HCEC 1CT (cell line): ENCODE results near the gene OOEP.
A peak's percentile ranks its signal among the peaks of the same experiment; 100 is the strongest.

Experiments
- DNase-seq: peaks from one replicate; pipeline ENCODE4 v3.0.0-alpha.2; 2017

Gene OOEP

DNA sequence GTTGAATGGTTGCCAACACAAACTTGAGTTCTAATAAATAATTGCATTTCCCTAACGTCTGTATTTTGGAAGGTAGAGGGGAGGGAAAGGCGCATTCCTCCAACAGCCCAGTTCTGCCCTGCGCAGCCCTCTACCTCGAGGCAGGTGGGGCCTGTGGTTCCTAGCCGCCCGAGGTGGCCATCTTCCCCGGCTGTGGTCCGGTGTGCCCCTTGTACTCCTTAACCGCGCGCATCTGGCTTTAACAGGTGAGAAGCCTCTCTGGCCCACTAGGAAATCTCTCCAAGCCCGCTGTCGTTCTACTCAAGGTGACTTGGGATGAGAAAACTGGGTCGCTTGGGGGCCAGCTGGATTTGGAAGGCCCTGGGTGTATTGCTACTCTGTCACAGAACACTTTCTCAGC lies 5.6 kb downstream of the OOEP start:
- no peak for DNase-seq

DNA sequence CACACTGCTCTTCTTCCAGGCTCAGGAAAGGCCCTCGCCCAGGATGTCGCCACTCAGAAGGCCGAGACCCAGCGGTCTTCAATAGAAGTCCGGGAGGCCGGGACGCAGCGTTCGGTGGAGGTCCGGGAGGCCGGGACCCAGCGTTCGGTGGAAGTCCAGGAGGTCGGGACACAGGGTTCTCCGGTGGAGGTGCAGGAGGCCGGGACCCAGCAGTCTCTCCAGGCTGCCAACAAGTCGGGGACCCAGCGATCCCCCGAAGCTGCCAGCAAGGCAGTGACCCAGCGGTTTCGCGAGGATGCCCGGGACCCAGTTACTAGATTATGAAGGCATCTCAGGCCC lies 6.2 kb downstream of the OOEP start:
- no peak for DNase-seq

DNA sequence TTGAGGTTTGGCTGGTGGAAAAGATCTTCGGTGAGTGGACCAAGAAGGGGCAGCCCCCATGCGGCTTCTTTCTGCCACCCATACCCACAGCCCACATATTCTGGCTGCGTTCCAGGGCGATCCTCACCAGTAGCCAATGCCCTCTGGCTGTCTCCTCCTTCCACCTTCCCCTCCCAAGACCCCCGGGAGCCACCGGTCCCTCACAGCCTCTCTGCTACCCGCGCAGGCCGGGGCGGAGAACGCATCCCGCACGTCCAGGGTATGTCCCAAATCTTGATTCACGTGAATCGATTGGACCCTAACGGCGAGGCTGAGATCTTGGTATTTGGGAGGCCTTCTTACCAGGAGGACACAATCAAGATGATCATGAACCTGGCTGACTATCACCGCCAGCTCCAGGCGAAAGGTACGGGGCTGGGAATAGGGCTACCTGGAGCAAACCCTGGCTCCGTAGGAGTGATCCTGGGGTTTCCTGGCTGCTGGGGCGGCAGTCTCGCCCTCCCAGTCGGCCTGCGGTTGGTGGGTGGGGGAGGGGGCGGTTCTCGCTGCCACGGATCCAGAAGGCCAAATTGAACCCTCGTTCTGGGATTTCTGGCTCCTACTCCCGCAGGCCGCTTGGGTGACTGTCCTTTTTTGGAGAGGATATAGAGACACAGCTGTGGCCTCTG lies 6.7 kb downstream of the OOEP start:
- no peak for DNase-seq

DNA sequence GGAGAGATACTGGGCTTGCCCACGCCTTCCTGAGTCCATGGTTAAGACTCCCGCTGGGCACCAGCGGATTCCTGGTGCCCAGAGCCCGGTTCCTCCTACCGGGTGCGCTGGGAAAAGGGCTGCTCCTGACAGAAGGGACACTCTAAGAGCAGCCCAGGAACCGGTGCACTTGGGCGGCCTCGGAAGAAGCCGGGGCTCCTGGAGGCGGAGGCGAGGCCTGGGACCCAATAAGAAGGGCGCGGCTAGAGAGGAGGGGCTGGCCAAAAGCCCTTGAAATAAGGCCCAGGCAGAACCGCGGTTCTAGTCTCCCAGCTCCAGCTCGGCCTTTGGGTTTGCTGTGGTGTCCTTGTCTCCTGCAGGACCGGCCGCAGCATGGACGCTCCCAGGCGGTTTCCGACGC lies 7.3 kb downstream of the OOEP start, which contains the start of gene KHDC3L:
Gene KHDC3L (plus strand): TSS at position 301 of the 400 bp plus-strand sequence. CDS start 72 bp downstream, at position 373.
- no peak for DNase-seq

DNA sequence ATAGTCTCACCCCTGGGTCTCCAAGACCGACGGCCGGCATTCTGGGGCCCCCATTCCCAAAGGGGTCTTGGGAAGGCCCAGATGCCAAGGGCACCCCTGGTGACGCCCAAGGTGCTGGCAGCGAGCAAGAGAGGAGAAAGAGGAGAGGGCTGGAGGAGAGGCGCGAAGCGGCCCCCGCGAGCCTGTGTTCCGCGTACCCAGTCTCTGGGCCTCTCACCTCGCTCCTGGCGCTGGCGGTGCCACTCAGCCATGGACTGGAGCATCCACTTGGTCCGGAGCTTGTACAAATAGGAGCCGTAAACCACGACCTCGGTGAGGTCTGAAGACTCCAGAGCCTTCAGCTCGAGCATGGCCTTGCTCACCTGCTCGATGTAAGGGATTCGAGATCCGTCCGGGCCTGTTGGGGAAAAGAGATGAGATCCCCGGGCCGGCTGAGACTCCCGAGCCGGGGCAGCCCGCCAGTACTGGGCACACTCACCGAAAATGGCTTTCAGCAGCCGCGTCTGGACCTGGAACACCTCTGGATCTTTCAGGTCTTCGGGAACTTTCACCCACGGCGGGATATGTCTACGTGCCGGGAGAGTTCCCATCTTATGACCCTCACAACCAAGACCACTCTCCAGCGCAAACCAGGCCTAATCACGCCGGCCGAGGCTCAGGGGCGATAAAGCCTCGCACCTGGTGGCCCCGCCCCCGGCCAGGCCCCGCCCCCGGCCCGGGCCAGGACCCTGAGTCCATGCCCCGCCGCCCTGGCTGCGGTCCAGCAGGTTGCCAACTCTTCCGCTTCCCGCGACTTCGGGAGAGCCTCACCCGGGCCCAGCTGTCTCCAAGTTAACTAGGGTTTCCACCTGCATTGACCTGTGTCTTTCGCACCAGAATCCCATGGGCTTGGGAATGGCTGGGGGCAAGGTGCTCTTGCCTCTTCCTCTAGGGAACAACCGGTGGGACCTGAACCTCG lies 15.8 kb downstream of the OOEP start, which contains the start of gene DPPA5:
Gene DPPA5 (minus strand): TSS at position 641 of the 958 bp plus-strand sequence. CDS start 51 bp downstream, at position 590.
- DNase-seq = no peak

- DNase-seq = no peak
Measured at GRCh38 chr6:73349311-73349710, 20.4 kb downstream of the OOEP start.

- no peak for DNase-seq
Measured at GRCh38 chr6:73348550-73349204, 21.0 kb downstream of the OOEP start.

DNA sequence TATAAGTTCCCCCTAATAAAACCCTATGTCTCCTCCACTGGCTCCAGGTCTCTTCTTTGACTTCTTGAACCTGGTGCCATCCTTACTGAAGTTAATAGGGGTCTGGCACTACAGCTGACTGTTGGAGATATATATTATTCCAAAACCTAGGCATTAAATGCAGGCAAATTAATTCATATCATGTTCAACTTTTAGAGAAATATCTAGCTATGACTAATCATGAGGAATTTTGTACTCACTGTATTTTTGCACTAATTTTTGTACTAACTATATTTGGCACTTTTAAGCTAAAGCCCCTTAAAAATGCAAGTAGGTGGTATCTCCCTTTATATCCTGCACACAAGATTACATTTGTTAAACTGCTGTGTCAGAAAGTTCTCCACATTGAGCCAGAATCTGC lies 26.5 kb downstream of the OOEP start:
- DNase-seq = no peak

- DNase-seq = no peak
Measured at GRCh38 chr6:73342174-73342573, 27.5 kb downstream of the OOEP start.

DNA sequence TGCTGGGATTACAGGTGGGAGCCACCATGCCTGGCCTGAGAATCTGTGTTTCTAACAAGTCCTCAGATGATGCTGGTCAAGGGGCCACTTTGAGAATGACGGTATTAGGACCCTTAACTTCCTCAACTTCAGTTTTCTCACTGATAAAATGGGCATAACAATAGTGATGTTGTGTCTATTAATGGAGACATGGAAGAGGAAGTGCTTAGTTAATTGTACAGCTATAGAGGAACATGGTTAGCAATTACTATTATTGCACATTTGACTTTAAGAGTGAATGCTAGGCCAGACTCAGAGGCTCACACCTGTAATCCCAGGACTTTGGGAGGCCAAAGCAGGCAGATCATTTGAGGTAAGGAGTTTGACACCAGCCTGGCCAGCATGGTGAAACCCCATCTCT lies 28.4 kb downstream of the OOEP start:
- no peak for DNase-seq

DNA sequence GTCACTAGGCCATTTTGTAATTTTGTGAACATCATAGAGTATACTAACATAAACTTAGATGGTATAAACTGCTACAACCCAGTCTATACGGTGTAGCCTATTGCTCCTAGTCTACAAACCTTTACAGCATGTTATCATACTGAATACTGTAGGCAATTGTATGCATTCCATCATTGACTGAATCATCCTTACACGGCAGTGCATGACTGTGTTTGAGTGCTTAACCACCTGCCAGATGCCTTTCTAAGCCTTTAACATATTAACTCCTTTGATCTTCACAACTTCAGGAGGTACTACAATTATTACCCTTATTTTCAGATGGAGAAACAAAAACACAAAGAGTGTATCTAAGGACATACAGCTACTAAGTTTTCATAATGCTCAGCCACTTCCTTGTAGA lies 29.6 kb downstream of the OOEP start:
- DNase-seq = peak; percentile 26

GRCh38 chr6:73339340-73339739 lies 30.4 kb downstream of the OOEP start:
- DNase-seq = no peak

DNA sequence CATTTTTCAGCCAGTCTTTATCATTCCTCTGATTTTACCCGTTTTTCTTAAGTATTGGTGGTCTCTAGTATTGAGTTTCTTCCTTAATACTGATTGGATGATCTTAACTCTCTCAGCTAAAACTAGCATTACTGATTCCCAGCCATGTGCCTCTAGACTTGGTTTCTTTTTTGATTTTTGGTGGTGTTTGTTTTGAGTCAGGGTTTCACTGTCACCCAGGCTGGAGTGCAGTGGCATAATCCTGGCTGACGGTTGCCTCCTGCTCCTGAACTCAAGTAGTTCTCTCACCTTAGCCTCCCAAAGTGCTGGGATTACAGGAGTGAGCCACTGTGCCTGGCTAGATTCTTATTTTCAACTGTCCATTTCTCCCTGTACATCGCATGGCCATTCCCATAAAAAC lies 40.5 kb downstream of the OOEP start:
- DNase-seq = no peak

GRCh38 chr6:73328790-73329189 lies 40.9 kb downstream of the OOEP start:
- DNase-seq = no peak

- DNase-seq = no peak
Measured at GRCh38 chr6:73325656-73326055, 44.0 kb downstream of the OOEP start.

GRCh38 chr6:73323323-73323722 lies 46.4 kb downstream of the OOEP start:
- no peak for DNase-seq
